Measurements from ENCODE around the gene NLRX1. TPM values are rescaled to one million over a fixed set of nuclear protein-coding genes. Genes with fewer than 3 reads are reported as not detected.

The NLRX1 gene
- total and polyA plus RNA-seq, 10 of the 15 experiments (the other 5 are each of a cell fraction or from before 2014, with no cell fraction given): 0.85 to 18.5 (median 10.0) TPM

DNA sequence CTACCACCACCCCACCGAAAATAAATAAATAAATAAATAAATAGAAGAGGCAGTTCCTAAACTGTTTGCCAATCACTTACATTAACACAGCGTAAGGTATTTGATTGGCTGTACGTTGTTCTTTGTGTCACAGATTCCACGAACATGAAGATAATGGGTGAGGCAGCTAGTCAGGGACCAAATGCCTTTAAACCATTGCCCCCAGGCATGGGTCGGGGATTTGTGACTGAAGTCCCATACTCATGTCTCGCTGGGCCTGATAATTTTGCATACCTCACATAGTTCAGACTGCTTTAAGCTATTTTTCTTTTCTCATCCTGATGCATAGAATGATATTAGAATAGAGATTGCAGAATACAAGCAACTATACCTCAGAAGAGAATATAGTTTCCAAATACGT is 34.0 kb downstream of the NLRX1 start:
- H3K79me2 ChIP-seq (ENCODE audit: control insufficient read depth, insufficient read depth, low read length): peaks cover 14% of the 10 kb centered on the region
- H3K9me3 ChIP-seq (replicated peaks; ENCODE audit: control insufficient read depth, insufficient read depth, low read length): no peaks in the 10 kb centered on the region
- 81% methylated on average over 7 of the region's 7 CpGs for WGBS (ENCODE audit: insufficient coverage, insufficient replicate concordance, low lambda C conversion rate, missing lambda C conversion rate)
- H3K36me3 ChIP-seq (ENCODE audit: control insufficient read depth in 2 of 2, insufficient read depth in 2 of 2, low read length in 1 of 2): no peaks in the 10 kb centered on the region
- H2AFZ ChIP-seq (ENCODE audit: control insufficient read depth, low read depth, low read length): no peak overlapping the region
- DNase-seq (ENCODE audit: low read depth, low spot score): no peak
- peaks cover 6% of the 10 kb centered on the region; the same call in 1 of the 2 replicates for H3K4me1 ChIP-seq (ENCODE audit: control insufficient read depth, insufficient read depth, low read length)
- intact Hi-C loops (cut with micrococcal nuclease; ENCODE audit: unreplicated experiment) (no loop called here), in situ Hi-C loops (cut with MboI) (no loop called here)
- no peaks in the 10 kb centered on the region for H3K27me3 ChIP-seq (replicated peaks in 1 of 2; ENCODE audit: control insufficient read depth in 2 of 2, insufficient read depth in 2 of 2, low read length in 1 of 2)
- H3K4me2 ChIP-seq (ENCODE audit: control insufficient read depth, insufficient read depth): no peak overlapping the region
- ChIA-PET SMC1A (ENCODE audit: uncharacterized antibody, unreplicated experiment) (interaction anchor here (0.8 to 1.1 kb wide), 2 partner anchors 33 to 62 kb away, joined by 3 read pairs; no protein-coding TSS in a partner anchor), CTCF (interaction anchor here (1.3 to 2.0 kb wide), 3 partner anchors 61 to 135 kb away, joined by 3 to 6 read pairs (median 5); no protein-coding TSS in a partner anchor), RAD21 (ENCODE audit: unreplicated experiment) (no interaction called here), POLR2A (interaction anchor here (0.7 kb wide), 1 partner anchor 14 kb away, joined by 7 read pairs; no protein-coding TSS in a partner anchor)
- TF ChIP-seq ZBED1 (IDR thresholded peaks at IDR 0.05; ENCODE audit: borderline replicate concordance) (no peak), RFX5 (IDR thresholded peaks at IDR 0.05; ENCODE audit: low read depth, low read length) (no peak), CHD1 (IDR thresholded peaks at IDR 0.05; ENCODE audit: low read depth, low read length) (no peak), PML (IDR thresholded peaks at IDR 0.05; ENCODE audit: low read length) (no peak), JUND (IDR thresholded peaks at IDR 0.05; ENCODE audit: low read depth, low read length) (no peak), SIN3A (IDR thresholded peaks at IDR 0.05; ENCODE audit: low read depth, low read length) (no peak), STAT3 (IDR thresholded peaks at IDR 0.05; ENCODE audit: low read depth, low read length) (no peak), ATF7 (IDR thresholded peaks at IDR 0.05; ENCODE audit: low read depth) (no peak), ZNF622 (IDR thresholded peaks at IDR 0.05) (no peak)
- TF ChIP-seq, protein P1, sequence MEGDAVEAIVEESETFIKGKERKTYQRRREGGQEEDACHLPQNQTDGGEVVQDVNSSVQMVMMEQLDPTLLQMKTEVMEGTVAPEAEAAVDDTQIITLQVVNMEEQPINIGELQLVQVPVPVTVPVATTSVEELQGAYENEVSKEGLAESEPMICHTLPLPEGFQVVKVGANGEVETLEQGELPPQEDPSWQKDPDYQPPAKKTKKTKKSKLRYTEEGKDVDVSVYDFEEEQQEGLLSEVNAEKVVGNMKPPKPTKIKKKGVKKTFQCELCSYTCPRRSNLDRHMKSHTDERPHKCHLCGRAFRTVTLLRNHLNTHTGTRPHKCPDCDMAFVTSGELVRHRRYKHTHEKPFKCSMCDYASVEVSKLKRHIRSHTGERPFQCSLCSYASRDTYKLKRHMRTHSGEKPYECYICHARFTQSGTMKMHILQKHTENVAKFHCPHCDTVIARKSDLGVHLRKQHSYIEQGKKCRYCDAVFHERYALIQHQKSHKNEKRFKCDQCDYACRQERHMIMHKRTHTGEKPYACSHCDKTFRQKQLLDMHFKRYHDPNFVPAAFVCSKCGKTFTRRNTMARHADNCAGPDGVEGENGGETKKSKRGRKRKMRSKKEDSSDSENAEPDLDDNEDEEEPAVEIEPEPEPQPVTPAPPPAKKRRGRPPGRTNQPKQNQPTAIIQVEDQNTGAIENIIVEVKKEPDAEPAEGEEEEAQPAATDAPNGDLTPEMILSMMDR (IDR thresholded peaks at IDR 0.05 in 2 of 3, conservative IDR thresholded peaks at IDR 0.05 in 1 of 3; ENCODE audit: control insufficient read depth in 2 of 3, extremely low read depth in 1 of 3, insufficient read depth in 1 of 3, low read depth in 3 of 3, low read length in 3 of 3): no peak
- TF ChIP-seq, protein P2, sequence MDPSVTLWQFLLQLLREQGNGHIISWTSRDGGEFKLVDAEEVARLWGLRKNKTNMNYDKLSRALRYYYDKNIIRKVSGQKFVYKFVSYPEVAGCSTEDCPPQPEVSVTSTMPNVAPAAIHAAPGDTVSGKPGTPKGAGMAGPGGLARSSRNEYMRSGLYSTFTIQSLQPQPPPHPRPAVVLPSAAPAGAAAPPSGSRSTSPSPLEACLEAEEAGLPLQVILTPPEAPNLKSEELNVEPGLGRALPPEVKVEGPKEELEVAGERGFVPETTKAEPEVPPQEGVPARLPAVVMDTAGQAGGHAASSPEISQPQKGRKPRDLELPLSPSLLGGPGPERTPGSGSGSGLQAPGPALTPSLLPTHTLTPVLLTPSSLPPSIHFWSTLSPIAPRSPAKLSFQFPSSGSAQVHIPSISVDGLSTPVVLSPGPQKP (IDR thresholded peaks at IDR 0.05; ENCODE audit: low read depth, low read length): no peak
- FAIRE-seq: no peak
- no peak for ATAC-seq
- no peak overlapping the region for H3K27ac ChIP-seq (ENCODE audit: control insufficient read depth, insufficient read depth)
- H3K4me3 ChIP-seq: no peak overlapping the region
- no peaks in the 10 kb centered on the region for H4K20me1 ChIP-seq (ENCODE audit: control insufficient read depth, insufficient read depth)
- no peak overlapping the region for H3K9ac ChIP-seq (ENCODE audit: control insufficient read depth, insufficient read depth, low read length)
- BruUV-seq (replicated peaks): no TSS peak

Measured in GM12878 (cell line).